Neuronal stem cell (in vitro differentiated cells): ENCODE results near the gene DLG2.

ENCODE experiments used
- DNase-seq: peaks from one replicate; pipeline ENCODE4 v3.0.0-alpha.2; 2013; ENCODE audit warnings: low spot score
- H2AFZ ChIP-seq: one replicate; pipeline ENCODE4 v1.6.1; 2013; ENCODE audit warnings: mild to moderate bottlenecking, low read length, inconsistent platforms
- H2AK5ac ChIP-seq: 2 replicates; pipeline ENCODE4 v1.6.1; 2013; ENCODE audit warnings: low read depth, mild to moderate bottlenecking, inconsistent platforms, low read length, moderate library complexity, mixed read lengths
- H2BK120ac ChIP-seq: 2 replicates; pipeline ENCODE4 v1.6.1; 2013; ENCODE audit warnings: low read depth, mild to moderate bottlenecking, inconsistent platforms, low read length, moderate library complexity, mixed read lengths
- H2BK12ac ChIP-seq: one replicate; pipeline ENCODE4 v1.6.1; 2013; ENCODE audit warnings: low read length, inconsistent platforms
- H2BK15ac ChIP-seq: 2 replicates; pipeline ENCODE4 v1.6.1; 2013; ENCODE audit warnings: mild to moderate bottlenecking, low read length, inconsistent platforms, mixed read lengths
- H2BK5ac ChIP-seq: one replicate; pipeline ENCODE4 v1.6.1; 2013; ENCODE audit warnings: inconsistent platforms, mild to moderate bottlenecking, low read length, moderate library complexity
- H3K14ac ChIP-seq: one replicate; pipeline ENCODE4 v1.6.1; 2013; ENCODE audit warnings: low read length, inconsistent platforms
- H3K18ac ChIP-seq: 2 replicates; pipeline ENCODE4 v1.6.1; 2013; ENCODE audit warnings: low read length, inconsistent platforms
- H3K23ac ChIP-seq: 2 replicates; pipeline ENCODE4 v1.6.1; 2013; ENCODE audit warnings: low read depth, mild to moderate bottlenecking, mixed read lengths, low read length, inconsistent platforms; ENCODE audit not compliant: poor library complexity
- H3K27ac ChIP-seq: replicated peaks from 3 replicates; pipeline ENCODE4 v1.5.1; 2013; ENCODE audit warnings: low read length, inconsistent platforms
- H3K27me3 ChIP-seq, 3 experiments: 2 replicates each; pipeline ENCODE4 v1.6.1; 2013; ENCODE audit warnings: low read length in 3 of 3, mild to moderate bottlenecking in 2 of 3, inconsistent platforms in 1 of 3, low read depth in 1 of 3, mixed read lengths in 1 of 3, moderate library complexity in 1 of 3; ENCODE audit not compliant: control insufficient read depth in 3 of 3, insufficient read depth in 3 of 3
- H3K36me3 ChIP-seq, 2 donors: replicated peaks in 1 of 2; 2 replicates each; pipeline ENCODE4 v1.6.1; 2013; ENCODE audit warnings: low read length in 2 of 2; ENCODE audit not compliant: control insufficient read depth in 2 of 2, insufficient read depth in 2 of 2
- H3K4ac ChIP-seq: 2 replicates; pipeline ENCODE4 v1.6.1; 2013; ENCODE audit warnings: inconsistent platforms, mild to moderate bottlenecking, low read length, moderate library complexity
- H3K4me1 ChIP-seq, 2 donors: 1 replicate in 1 of 2; 2 replicates in 1 of 2; pipeline ENCODE4 v1.6.1; 2013; ENCODE audit warnings: low read length in 2 of 2, low read depth in 1 of 2; ENCODE audit not compliant: control insufficient read depth in 2 of 2, insufficient read depth in 1 of 2
- H3K4me2 ChIP-seq: one replicate; pipeline ENCODE4 v1.6.1; 2013; ENCODE audit warnings: mild to moderate bottlenecking, low read length, inconsistent platforms; ENCODE audit not compliant: insufficient read depth, poor library complexity, severe bottlenecking
- H3K4me3 ChIP-seq, 2 donors: 2 replicates each; pipeline ENCODE4 v1.5.1; 2013; ENCODE audit warnings: low read length in 2 of 2, mild to moderate bottlenecking in 2 of 2, inconsistent platforms in 1 of 2, moderate library complexity in 1 of 2
- H3K79me1 ChIP-seq: one replicate; pipeline ENCODE4 v1.6.1; 2013; ENCODE audit warnings: low read depth, mild to moderate bottlenecking, inconsistent platforms, low read length, moderate library complexity
- H3K9ac ChIP-seq: one replicate; pipeline ENCODE4 v1.6.1; 2013; ENCODE audit warnings: mild to moderate bottlenecking, low read depth, low read length, inconsistent platforms; ENCODE audit not compliant: poor library complexity
- H3K9me3 ChIP-seq, 2 donors: replicated peaks in 1 of 2; 2 replicates each; pipeline versions ENCODE3 to v1.6.1; 2013; ENCODE audit warnings: low read length in 2 of 2, mild to moderate bottlenecking in 2 of 2, inconsistent platforms in 1 of 2, low read depth in 1 of 2, mixed read lengths in 1 of 2, moderate library complexity in 1 of 2; ENCODE audit not compliant: control insufficient read depth in 2 of 2, insufficient read depth in 1 of 2
- H4K8ac ChIP-seq: one replicate; pipeline ENCODE4 v1.6.1; 2013; ENCODE audit warnings: low read depth, mild to moderate bottlenecking, inconsistent platforms, low read length, moderate library complexity
- H4K91ac ChIP-seq: one replicate; pipeline ENCODE4 v1.6.1; 2013; ENCODE audit warnings: low read length, low read depth, mild to moderate bottlenecking, inconsistent platforms; ENCODE audit not compliant: poor library complexity
- WGBS, 2 donors: extraction: QIAGEN DNeasy Blood & Tissue Kit; methylation state at CpG; one replicate each; pipeline ENCODE4 v1.1.7; 2013; ENCODE audit warnings: missing lambda C conversion rate in 2 of 2, mixed read lengths in 1 of 2; ENCODE audit not compliant: insufficient read length in 2 of 2, insufficient replicate concordance in 1 of 2; ENCODE audit errors: extremely low coverage in 2 of 2; 5-methylcytosine and 5-hydroxymethylcytosine counted together

DLG2 gene

GRCh38 chr11:84685976-84686375 lies 941.2 kb downstream of the DLG2 start:
- Histone ChIP-seq H2BK12ac (no peak overlapping the region), H3K36me3 (no peaks in the 10 kb centered on the region), H3K4me2 (no peak overlapping the region), H2AFZ (no peak overlapping the region), H3K27ac (no peak overlapping the region), H2BK5ac (no peak overlapping the region), H3K27me3 (no peaks in the 10 kb centered on the region), H3K9me3 (no peaks in the 10 kb centered on the region), H4K91ac (no peak overlapping the region), H3K4ac (no peak overlapping the region), H3K18ac (no peak overlapping the region), H3K14ac (no peak overlapping the region), H3K23ac (no peak overlapping the region), H4K8ac (no peak overlapping the region), H3K4me3 (no peak overlapping the region), H3K4me1 (peaks cover 0 to 9% of the 10 kb centered on the region in 2 donors), H3K9ac (no peak overlapping the region), H2BK120ac (no peak overlapping the region), H2AK5ac (no peak overlapping the region), H2BK15ac (no peak overlapping the region), H3K79me1 (no peaks in the 10 kb centered on the region)
- no peak for DNase-seq
- no CpG with 5 or more reads among the region's 6 CpGs for WGBS, 2 donors

DNA sequence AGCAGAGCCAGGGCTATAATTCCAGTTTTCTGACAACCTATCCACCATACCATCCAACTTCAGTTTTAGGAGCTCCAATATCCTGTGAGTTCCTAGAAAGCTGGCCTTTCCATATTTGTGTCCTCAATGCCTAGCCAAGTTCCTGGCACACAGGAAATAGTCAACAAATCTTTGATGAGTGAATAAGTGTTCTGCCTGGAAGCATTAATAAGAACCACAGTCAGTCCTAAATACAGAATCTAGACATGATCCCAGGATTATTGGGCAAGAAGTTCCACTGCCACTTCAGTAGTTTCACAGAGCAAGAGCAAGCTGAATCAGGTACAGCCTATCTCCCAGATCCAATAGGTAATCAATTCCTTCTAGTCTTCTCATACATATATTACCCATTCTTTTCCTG lies 942.0 kb downstream of the DLG2 start:
- Histone ChIP-seq H3K14ac (no peak overlapping the region), H3K27me3 (no peaks in the 10 kb centered on the region), H2AK5ac (no peak overlapping the region), H3K4ac (no peak overlapping the region), H3K4me2 (no peak overlapping the region), H3K18ac (no peak overlapping the region), H3K79me1 (no peaks in the 10 kb centered on the region), H3K23ac (no peak overlapping the region), H2BK15ac (no peak overlapping the region), H3K4me1 (peaks cover 0 to 9% of the 10 kb centered on the region in 2 donors), H3K9ac (no peak overlapping the region), H3K36me3 (no peaks in the 10 kb centered on the region), H3K9me3 (no peaks in the 10 kb centered on the region), H2AFZ (no peak overlapping the region), H2BK120ac (no peak overlapping the region), H2BK12ac (no peak overlapping the region), H3K4me3 (no peak overlapping the region), H4K91ac (no peak overlapping the region), H2BK5ac (no peak overlapping the region), H3K27ac (no peak overlapping the region), H4K8ac (no peak overlapping the region)
- no peak for DNase-seq

- Histone ChIP-seq H3K27ac (no peak overlapping the region), H3K4me2 (no peak overlapping the region), H3K36me3 (no peaks in the 10 kb centered on the region), H3K79me1 (no peaks in the 10 kb centered on the region), H2BK5ac (no peak overlapping the region), H3K18ac (no peak overlapping the region), H4K8ac (no peak overlapping the region), H3K9me3 (no peaks in the 10 kb centered on the region), H2AK5ac (no peak overlapping the region), H2BK15ac (no peak overlapping the region), H4K91ac (no peak overlapping the region), H3K4ac (no peak overlapping the region), H3K9ac (no peak overlapping the region), H3K4me1 (peaks cover 0 to 10% of the 10 kb centered on the region in 2 donors), H3K4me3 (no peak overlapping the region), H3K23ac (no peak overlapping the region), H2BK120ac (no peak overlapping the region), H3K27me3 (no peaks in the 10 kb centered on the region), H2AFZ (no peak overlapping the region), H3K14ac (no peak overlapping the region), H2BK12ac (no peak overlapping the region)
- WGBS, 2 donors = no CpG with 5 or more reads among the region's 2 CpGs
- DNase-seq = peak; percentile 4
Observed at GRCh38 chr11:84681456-84681855, 945.7 kb downstream of the DLG2 start.

GRCh38 chr11:84675396-84676025 lies 951.6 kb downstream of the DLG2 start:
- Histone ChIP-seq H3K27me3 (no peaks in the 10 kb centered on the region), H3K4me1 (peaks cover 0 to 1% of the 10 kb centered on the region in 2 donors), H3K14ac (no peak overlapping the region), H2BK12ac (no peak overlapping the region), H3K18ac (no peak overlapping the region), H3K23ac (no peak overlapping the region), H3K27ac (no peak overlapping the region), H3K79me1 (no peaks in the 10 kb centered on the region), H4K8ac (no peak overlapping the region), H2AFZ (no peak overlapping the region), H2BK15ac (no peak overlapping the region), H3K36me3 (no peaks in the 10 kb centered on the region), H3K4me2 (no peak overlapping the region), H4K91ac (no peak overlapping the region), H2BK120ac (no peak overlapping the region), H3K4me3 (no peak overlapping the region), H3K9ac (no peak overlapping the region), H2BK5ac (no peak overlapping the region), H3K4ac (no peak overlapping the region), H2AK5ac (no peak overlapping the region), H3K9me3 (no peaks in the 10 kb centered on the region)
- no peak for DNase-seq
- no CpG with 5 or more reads among the region's 5 CpGs for WGBS, 2 donors
